ENCODE measurements around the gene KMT2C.

GRCh38 chr7:152366662-152367061 lies 69.1 kb downstream of the KMT2C start:
- TF ChIP-seq CTCF (IDR thresholded peaks at IDR 0.05 in 4 of 5, conservative IDR thresholded peaks at IDR 0.05 in 1 of 5) (no peak), POLR2A (IDR thresholded peaks at IDR 0.05) (no peak)

Data from gastrocnemius medialis (tissue), 4 donors.